ENCODE measurements around the gene COL27A1.

The COL27A1 gene

GRCh38 chr9:114206221-114206789 lies 51.0 kb downstream of the COL27A1 start:
- no peak for DNase-seq (ENCODE audit: low read depth in 2 of 2)

- no peak for DNase-seq (ENCODE audit: low read depth in 2 of 2)
Measured at GRCh38 chr9:114207034-114207810, 51.9 kb downstream of the COL27A1 start.

- no peak for DNase-seq (ENCODE audit: low read depth in 2 of 2)
Measured at GRCh38 chr9:114207845-114208244, 52.5 kb downstream of the COL27A1 start.

GRCh38 chr9:114209151-114209550 lies 53.8 kb downstream of the COL27A1 start:
- no peak for DNase-seq (ENCODE audit: low read depth in 2 of 2)

DNA sequence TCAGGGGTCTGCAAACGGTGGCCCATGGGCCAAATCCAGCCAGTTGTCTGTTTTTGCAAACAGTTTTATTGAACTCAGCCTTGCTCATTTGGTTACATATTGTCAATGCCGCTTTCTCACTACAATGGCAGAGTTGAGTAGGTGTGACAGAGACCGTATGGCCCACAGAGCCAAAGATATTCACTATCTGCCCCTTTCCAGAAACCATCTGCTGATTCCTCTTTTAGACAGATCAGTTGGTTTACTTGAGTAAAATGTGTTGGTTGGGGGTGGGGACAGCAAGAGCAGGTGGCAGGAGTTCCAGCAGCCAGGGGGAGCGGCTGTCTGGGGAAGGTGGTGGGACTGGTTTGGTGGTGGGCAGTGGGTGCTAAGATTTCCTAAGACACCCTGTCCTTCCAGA lies 54.8 kb downstream of the COL27A1 start:
- no peak for DNase-seq (ENCODE audit: low read depth in 2 of 2)

- no peak for DNase-seq (ENCODE audit: low read depth in 2 of 2)
Measured at GRCh38 chr9:114210691-114211276, 55.4 kb downstream of the COL27A1 start.

- DNase-seq (ENCODE audit: low read depth in 2 of 2) = no peak
Measured at GRCh38 chr9:114212826-114213225, 57.5 kb downstream of the COL27A1 start.

- DNase-seq (ENCODE audit: low read depth in 2 of 2) = no peak
Measured at GRCh38 chr9:114213566-114213965, 58.2 kb downstream of the COL27A1 start.

GRCh38 chr9:114214181-114214580 lies 58.8 kb downstream of the COL27A1 start:
- no peak for DNase-seq (ENCODE audit: low read depth in 2 of 2)

DNA sequence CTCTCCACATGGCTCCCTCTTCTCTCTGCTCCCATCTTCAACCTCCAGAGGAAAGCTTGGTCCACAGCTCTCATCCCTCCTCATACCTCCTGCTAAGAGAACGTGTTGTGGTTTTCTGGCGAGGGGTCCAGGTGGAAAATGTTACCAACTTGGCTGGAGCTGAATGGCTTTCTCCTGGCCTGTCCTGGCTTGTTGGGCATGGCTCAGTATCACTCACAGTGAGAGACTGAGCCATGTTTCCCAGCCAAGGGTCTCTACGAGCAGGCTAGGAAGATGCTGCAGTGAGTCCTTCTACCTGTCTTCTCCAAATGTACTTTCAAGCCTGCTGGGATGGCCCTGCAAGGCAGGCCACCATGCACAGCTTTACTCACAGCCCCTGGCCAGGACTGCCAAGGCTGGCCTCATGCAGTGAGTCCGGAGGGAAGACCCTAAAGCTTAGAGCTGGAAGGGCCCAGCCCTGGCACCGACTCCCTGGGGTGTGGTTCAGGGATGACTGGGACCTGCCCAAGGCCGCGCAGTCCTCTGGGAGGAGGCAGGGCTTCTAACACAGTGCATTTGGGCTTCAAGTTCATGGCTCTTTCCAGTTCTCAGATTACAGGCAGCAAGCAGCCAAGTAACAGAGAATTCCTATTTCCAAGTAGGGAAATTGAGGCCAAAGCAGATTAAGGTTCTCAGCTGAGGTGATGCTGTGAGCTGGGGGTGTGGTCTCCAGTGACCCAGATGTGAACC lies 59.5 kb downstream of the COL27A1 start:
- no peak for DNase-seq (ENCODE audit: low read depth in 2 of 2)

- no peak for DNase-seq (ENCODE audit: low read depth in 2 of 2)
Measured at GRCh38 chr9:114216081-114216480, 60.7 kb downstream of the COL27A1 start.

DNA sequence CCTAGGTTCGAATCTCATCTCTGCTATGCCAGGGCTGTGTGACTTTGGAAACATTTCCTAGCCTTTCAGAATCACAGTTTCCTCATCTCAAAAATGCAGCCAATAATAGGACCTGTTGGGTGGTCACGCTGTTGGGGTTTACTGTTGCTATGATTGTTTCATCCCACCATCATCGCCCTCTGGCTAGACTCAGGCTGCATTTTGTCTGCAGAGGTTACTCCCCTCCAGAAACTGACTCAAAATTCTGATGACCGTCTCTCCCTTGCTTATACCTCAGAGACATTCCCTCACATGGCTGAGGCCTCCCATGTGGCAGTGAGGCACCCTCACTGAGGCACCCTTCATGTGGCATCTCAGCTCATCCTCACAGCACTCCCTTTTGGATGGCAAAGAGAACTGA lies 61.6 kb downstream of the COL27A1 start:
- DNase-seq (ENCODE audit: low read depth in 2 of 2) = no peak

GRCh38 chr9:114218264-114219120 lies 63.2 kb downstream of the COL27A1 start:
- DNase-seq (ENCODE audit: low read depth in 2 of 2) = no peak

GRCh38 chr9:114220061-114220541 lies 64.8 kb downstream of the COL27A1 start:
- DNase-seq (ENCODE audit: low read depth in 2 of 2) = no peak

GRCh38 chr9:114221706-114222465 lies 66.5 kb downstream of the COL27A1 start:
- no peak for DNase-seq (ENCODE audit: low read depth in 2 of 2)

DNA sequence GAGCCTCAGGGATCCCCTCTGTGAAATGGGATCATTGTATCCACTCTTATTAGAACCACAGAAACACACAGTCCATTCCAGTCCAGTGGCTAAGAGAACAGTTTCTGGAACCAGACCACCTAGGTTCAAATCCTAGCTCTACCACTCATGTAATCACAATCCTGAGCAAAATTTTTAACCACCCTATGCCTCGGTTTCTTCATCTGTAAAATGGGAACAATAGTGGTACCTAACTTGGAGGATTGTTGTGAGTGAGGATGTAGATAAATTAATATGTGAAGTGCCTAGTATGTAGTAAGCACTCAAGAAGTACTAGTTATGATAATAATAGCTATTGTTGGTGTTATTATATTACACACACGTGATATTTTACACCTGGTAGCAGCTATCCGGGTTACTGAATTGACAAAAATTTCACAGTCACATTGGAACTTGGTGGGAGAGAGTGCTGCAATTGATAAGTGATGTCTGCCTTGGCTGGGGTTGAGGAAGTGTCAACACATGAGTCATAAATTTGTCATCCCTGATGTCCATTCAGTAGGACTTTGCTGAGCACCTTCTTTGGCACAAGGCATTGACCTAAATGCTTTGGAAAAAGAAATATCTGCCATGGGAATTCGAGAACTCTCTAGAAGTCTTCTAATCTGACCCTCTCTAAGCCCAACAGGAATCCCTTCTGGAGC lies 68.4 kb downstream of the COL27A1 start:
- no peak for DNase-seq (ENCODE audit: low read depth in 2 of 2)

DNA sequence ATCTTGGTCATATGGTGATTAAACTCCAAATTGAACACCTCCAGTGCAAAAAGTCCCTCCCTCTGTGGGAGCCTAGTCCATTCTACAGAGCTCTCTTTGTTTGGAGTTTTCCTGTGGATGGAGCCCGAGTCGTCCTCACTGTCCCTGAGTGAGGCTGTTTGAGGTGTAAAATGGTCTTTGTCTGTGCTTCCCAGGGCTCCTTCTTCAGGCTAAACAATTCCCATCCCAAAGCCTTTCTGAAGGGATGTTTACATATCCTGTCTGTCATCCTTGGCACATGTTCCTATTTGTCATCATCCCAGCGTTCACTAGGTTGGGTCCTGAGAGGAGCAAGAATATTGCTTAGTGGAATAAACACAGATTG lies 68.9 kb downstream of the COL27A1 start:
- DNase-seq (ENCODE audit: low read depth in 2 of 2) = no peak

DNA sequence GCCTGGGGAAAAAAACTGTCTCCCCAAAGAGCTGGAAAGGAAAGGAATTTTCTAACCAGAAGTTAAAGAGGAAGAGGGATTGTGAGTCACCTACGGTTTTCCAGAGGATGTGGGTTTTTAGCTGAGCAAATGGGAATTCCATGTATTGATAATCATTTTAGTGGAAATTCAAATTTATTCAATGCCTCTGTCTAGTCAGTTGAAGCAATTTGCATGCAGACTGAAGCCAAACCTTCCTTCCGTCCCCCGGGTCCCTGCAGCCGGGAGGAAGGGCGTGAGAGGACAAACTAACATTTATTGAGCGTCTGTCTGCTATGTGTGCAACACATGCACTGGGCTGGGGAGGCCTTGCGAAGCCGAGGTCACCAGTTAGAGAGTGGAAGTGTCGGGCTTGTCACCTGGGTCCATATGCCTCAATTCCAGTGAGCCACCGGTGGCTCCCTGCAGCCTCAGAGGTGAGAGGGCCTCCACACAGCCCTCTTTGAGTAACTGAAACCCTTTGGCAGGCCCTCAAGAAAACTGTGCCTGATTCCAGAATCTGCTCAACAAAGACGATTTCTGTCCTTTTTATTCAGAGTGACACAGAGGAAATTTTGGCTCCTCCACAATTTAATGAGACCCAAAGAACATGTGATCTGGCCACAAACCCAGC lies 70.3 kb downstream of the COL27A1 start:
- no peak for DNase-seq (ENCODE audit: low read depth in 2 of 2)

GRCh38 chr9:114226246-114227055 lies 71.1 kb downstream of the COL27A1 start:
- DNase-seq (ENCODE audit: low read depth in 2 of 2) = no peak
